GM19351 (cell line): Measurements from ENCODE around the gene CHD9.
"Not testable (repeated sequence)": the region's sequence is repeated elsewhere in the genome, so short reads cannot be mapped to it uniquely, and the experiment has no call there.

Experiments used
- ATAC-seq: cut with Tn5 transposase; IDR thresholded peaks from one replicate; pipeline ENCODE4 v1.9.1; 2021; ENCODE audit warnings: mild to moderate bottlenecking, moderate library complexity; ENCODE audit not compliant: unreplicated experiment

The CHD9 gene

GRCh38 chr16:53130159-53131049, 75.6 kb downstream of the CHD9 start:
- peak; percentile 78 for ATAC-seq

GRCh38 chr16:53131050-53131362, 76.2 kb downstream of the CHD9 start:
- no peak for ATAC-seq

DNA sequence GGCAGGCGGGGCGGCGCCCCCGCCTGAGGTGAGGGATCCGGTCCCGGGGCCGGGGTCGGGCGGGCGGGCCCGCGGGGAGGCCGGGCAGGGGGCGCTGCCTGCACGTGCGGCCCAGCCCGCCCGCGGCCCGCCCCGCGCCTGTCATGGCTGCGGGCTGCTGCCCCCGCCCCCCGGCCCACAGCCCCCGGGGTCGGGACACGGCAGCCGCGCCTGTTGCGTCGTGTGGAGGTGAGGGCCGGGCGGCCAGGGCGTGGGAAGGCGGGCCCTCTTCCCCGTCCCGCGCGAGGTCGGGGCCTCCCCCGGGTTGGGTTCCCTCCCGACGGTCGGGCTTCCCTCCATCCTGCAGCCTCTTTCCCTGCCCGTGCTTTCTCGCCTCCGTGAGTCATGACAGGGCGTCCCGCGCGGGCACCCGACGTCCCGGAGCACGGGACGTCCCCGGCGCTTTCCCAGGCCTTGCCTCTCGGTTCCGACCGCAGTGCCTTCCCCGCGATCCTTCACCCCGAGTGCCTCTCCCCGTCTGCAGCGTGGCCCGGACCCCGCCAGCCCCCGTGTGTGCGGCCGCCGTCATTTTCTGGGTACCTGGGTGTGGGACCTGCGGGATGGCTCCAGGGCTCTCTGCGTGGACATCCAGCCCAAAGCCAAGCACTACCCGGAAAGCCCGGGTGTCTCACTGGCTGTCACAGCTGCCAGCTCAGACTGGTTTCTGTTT, 76.7 kb downstream of the CHD9 start:
- peak; percentile 20 for ATAC-seq

DNA sequence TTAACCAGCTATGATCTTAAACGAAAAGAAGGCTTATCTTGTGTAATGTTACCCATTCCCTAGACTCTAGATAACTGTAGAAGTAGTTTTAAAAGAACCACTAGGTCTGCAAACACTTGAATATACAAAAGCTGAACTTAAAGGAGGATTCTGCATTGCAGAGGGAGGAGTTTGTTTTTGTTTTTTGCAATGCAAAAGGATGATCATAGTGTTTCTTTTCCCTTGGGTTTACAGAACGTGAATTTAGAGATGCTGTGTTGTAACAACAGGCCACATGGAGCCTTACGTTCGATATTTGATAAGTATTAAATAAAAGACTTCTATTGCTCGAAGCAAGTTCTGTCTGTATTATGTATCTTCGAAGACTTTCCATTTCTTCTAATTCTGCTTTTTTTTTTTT, 77.6 kb downstream of the CHD9 start:
- no peak for ATAC-seq

DNA sequence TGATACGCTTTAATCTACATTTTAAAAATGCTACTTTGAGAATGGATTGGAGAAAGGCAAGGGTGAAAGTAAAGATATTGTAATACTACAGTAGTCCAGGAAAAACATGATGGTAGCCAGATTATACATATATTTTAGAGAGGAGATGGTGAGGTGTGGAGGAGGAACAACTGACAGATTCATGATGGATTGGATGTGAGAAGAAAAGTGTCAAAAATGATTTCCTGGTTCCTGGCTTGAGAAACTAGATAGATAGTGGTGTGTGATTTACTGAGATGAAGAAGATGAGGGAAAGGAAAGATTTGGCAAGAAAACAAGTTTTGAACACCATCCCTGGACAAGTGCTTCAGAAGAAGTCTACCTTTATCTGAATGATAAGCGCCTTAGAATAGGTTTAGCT, 80.5 kb downstream of the CHD9 start:
- ATAC-seq = no peak

GRCh38 chr16:53142823-53143568, 88.2 kb downstream of the CHD9 start:
- ATAC-seq = no peak

DNA sequence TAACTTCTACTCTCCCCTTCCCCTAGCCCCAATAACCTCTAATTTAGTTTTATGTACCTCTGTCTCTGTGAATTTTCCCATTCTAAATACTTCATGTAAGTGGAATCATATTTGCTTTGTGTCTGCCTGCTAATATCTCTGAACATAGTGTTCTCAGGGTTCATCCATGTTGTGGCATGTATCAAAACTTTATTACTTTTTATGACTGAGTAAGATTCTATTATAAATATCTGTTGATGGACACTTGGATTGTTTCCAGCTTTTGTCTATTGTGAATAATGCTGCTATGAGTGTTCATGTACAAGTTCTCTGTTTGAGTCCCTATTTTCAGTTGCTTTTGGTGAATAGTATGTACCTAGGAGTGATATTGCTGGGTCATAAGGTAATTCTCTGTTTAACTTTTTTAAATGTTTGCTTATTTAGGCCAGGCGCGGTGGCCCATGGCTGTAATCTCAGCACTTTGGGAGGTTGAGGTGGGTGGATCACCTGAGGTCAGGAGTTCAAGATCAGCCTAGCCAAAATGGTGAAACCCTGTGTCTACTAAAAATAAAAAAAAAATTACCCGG, 92.8 kb downstream of the CHD9 start:
- no peak for ATAC-seq

- no peak for ATAC-seq
Observed at GRCh38 chr16:53150769-53151168, 96.0 kb downstream of the CHD9 start.

GRCh38 chr16:53152329-53152728, 97.5 kb downstream of the CHD9 start:
- ATAC-seq = peak; percentile 54

- no peak for ATAC-seq
Observed at GRCh38 chr16:53153130-53153529, 98.3 kb downstream of the CHD9 start.

GRCh38 chr16:53154513-53154912, 99.7 kb downstream of the CHD9 start:
- no peak for ATAC-seq

- ATAC-seq = no peak
Observed at GRCh38 chr16:53156516-53156915, 101.7 kb downstream of the CHD9 start.

- ATAC-seq = peak; percentile 71
Observed at GRCh38 chr16:53159781-53160436, 105.1 kb downstream of the CHD9 start.

DNA sequence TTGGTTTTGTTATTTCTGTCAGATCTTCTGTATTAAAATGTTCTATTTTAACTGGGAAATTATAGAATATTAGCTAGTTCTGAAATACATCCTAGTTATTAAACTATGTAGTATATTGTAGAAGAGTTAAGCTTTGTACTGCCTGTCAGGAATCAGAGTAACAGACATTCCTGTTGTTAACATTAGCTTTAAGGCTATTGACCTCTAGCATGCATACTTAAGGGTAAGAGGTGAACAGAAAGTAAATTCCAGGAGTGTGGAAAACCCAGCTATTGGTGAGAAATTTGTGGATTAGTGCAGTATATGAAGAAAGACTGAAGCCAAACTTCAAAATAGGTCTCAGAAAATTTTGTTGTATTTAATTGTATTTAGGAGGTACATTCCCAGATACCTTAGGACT, 111.3 kb downstream of the CHD9 start:
- ATAC-seq = no peak

DNA sequence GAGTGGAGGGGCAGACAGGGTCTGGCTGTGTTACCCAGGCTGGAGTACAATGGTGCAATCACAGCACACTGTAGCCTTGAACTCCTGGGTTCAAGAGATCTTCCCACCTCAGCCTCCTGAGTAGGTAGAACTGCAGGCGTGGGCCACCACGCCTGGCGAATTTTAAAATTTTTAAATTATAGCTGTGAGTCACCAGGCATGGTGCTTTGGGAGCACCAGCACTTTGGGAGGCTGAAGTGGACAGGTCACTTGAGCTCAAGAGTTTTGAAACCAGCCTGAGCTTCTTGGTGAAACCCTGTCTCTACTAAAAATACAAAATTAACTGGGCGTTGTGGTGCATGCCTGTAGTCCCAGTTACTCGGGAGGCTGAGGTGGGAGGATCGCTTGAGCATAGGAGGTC, 114.0 kb downstream of the CHD9 start:
- no peak for ATAC-seq

- no peak for ATAC-seq
Observed at GRCh38 chr16:53172517-53172916, 117.7 kb downstream of the CHD9 start.

GRCh38 chr16:53175118-53175517, 120.3 kb downstream of the CHD9 start:
- no peak for ATAC-seq

- ATAC-seq = no peak
Observed at GRCh38 chr16:53176434-53176833, 121.6 kb downstream of the CHD9 start.

GRCh38 chr16:53183442-53183841, 128.7 kb downstream of the CHD9 start:
- no peak for ATAC-seq

DNA sequence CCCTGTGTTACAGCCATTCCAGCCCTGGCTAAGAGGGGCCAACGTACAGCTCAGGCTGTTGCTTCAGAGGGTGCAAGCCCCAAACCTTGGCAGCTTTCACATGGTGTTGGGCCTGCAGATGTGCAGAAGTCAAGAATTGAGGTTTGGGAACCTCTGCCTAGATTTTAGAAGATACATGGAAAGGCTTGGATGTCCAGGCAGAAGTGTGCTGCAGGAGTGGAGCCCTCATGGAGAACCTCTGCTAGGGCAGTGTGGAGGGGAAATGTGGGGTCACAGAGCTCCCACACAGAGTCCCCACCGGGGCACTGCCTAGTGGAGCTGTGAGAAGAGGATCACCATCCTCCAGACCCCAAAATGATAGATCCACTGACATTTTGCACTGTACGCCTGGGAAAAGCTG, 130.9 kb downstream of the CHD9 start:
- ATAC-seq = not testable (repeated sequence)

DNA sequence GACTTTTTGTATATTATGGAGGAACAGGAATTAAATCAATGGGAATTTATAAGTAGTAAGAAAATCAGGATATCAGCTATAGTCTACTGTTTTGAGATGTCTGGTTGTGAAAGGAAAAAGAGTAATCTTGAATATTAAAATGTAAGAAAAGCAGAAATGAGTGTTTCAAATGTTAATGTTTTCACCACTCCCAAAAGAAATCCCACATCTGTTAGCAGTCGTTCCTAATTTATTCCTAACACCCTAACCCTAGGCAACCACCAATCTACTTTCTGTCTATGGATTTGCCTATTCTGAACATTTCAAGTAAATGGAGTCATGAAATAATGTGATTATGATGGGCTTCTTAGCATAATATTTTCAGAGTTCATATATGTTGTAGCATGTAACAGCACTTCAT, 133.0 kb downstream of the CHD9 start:
- ATAC-seq = no peak
